ENCODE measurements around the gene ARHGEF4.
"Not testable (repeated sequence)": the region's sequence is repeated elsewhere in the genome, so short reads cannot be mapped to it uniquely, and the experiment has no call there.

The ARHGEF4 gene

DNA sequence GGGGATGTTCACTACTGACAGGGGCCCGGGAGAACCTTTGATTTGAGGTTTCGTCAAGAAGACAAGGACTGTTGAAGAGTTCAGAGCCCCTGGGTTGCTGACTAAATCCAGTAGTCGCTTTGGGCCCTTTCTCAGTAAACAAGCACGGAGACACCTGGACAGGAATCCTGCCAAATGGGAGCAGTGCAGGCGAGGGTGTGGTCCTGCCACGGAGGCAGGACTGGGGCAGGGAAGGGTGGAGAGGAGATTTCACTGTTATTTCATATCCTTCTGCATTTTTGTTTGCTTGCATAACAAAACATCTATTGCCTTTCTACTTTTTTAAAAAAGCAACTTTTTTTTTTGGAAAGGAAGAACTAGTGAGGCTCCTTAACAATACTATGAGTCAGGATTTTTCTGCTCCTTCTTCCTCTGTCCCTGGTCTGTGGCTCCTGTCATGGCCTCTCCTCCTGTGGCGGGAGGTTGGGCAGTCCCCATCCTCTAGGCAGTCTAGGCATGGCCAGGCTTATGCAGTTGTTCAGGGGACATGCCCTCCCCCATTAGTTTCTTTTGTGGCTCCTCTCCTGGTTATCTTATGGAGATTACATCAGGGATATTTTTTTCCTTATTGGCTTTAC lies 57.7 kb downstream of the ARHGEF4 start:
- H3K9me3 ChIP-seq = peaks cover 0 to 5% (median 0%) of the 10 kb centered on the region in 3 donors
- intact Hi-C loops (cut with DNase I; ENCODE audit: low total_unique reads) = no loop called here
- TF ChIP-seq CTCF (IDR thresholded peaks at IDR 0.05) = no peak
- H3K27ac ChIP-seq = no peak overlapping the region
- H3K27me3 ChIP-seq = peaks cover 0 to 5% of the 10 kb centered on the region in 2 donors
- H3K4me3 ChIP-seq = no peak overlapping the region
- no peak for DNase-seq
- no peaks in the 10 kb centered on the region for H3K36me3 ChIP-seq
- no peaks in the 10 kb centered on the region for H3K4me1 ChIP-seq

GRCh38 chr2:130896813-130897212 lies 60.1 kb downstream of the ARHGEF4 start:
- no peaks in the 10 kb centered on the region for H3K4me1 ChIP-seq
- TF ChIP-seq CTCF (IDR thresholded peaks at IDR 0.05) = no peak
- no peak for DNase-seq

GRCh38 chr2:130898553-130898952 lies 61.8 kb downstream of the ARHGEF4 start:
- DNase-seq = no peak
- Histone ChIP-seq H3K36me3 (no peaks in the 10 kb centered on the region), H3K9me3 (peaks cover 0 to 5% (median 0%) of the 10 kb centered on the region in 3 donors), H3K4me1 (no peaks in the 10 kb centered on the region), H3K27me3 (peaks cover 0 to 5% of the 10 kb centered on the region in 2 donors), H3K27ac (no peak overlapping the region), H3K4me3 (no peak overlapping the region)
- intact Hi-C loops (cut with DNase I; ENCODE audit: low total_unique reads) = no loop called here
- no peak for TF ChIP-seq CTCF (IDR thresholded peaks at IDR 0.05)

More at GRCh38 chr2:130896813-130897212, 60.1 kb downstream of the ARHGEF4 start:
- intact Hi-C loops (cut with DNase I; ENCODE audit: low total_unique reads) = no loop called here
- H3K4me3 ChIP-seq = no peak overlapping the region
- no peaks in the 10 kb centered on the region for H3K36me3 ChIP-seq
- peaks cover 0 to 5% of the 10 kb centered on the region in 2 donors for H3K27me3 ChIP-seq
- peaks cover 0 to 5% (median 0%) of the 10 kb centered on the region in 3 donors for H3K9me3 ChIP-seq
- no peak overlapping the region for H3K27ac ChIP-seq

DNA sequence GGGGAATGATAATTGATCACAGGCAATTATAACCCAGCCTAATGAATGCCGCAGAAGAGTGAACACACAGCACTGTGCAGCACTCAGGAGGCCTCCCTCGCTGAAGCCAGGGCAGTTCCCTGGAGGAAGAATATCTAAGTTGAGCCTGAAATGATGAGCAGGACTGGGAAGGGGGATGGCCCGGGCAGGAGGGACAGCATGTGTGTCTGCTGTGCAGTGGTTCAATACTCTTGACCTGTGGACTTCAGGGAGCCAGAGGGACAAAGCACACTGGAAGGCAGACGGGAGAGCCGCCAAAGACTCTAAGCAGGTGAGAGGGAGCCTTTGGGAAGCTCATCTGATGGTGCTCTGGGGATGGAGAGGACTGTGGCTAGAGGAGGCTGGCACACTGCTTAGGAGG lies 62.6 kb downstream of the ARHGEF4 start:
- intact Hi-C loops (cut with DNase I; ENCODE audit: low total_unique reads) = no loop called here
- no peaks in the 10 kb centered on the region for H3K4me1 ChIP-seq
- H3K27me3 ChIP-seq = peaks cover 0 to 5% of the 10 kb centered on the region in 2 donors
- no peak for DNase-seq
- no peak overlapping the region for H3K4me3 ChIP-seq
- no peak for TF ChIP-seq CTCF (IDR thresholded peaks at IDR 0.05)
- peaks cover 0 to 5% (median 0%) of the 10 kb centered on the region in 3 donors for H3K9me3 ChIP-seq
- H3K36me3 ChIP-seq = no peaks in the 10 kb centered on the region
- no peak overlapping the region for H3K27ac ChIP-seq

DNA sequence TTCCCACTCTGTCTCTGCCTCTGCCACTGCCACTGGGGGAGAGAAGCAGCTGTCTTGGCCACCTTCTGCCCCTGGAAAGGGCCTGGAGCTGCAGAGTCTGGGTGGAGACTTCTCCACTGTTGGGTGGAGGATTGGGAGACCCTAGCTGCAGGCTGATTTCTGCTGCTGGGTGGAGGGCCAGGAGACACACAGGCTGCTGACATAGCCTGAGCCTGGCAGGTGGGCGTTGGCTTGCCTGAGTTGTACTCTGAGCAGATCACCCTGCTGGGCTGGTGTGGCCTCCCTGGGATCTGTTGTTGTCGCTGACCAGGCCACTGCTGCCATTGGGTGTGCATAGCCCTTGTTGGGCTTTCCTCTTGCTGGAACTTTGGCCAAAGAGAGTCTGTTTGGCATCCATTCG lies 64.3 kb downstream of the ARHGEF4 start:
- Histone ChIP-seq H3K4me1 (no peaks in the 10 kb centered on the region), H3K36me3 (no peaks in the 10 kb centered on the region), H3K27me3 (peaks cover 0 to 5% of the 10 kb centered on the region in 2 donors), H3K9me3 (no peaks in the 10 kb centered on the region), H3K27ac (no peak overlapping the region), H3K4me3 (no peak overlapping the region)
- TF ChIP-seq CTCF (IDR thresholded peaks at IDR 0.05) = no peak
- DNase-seq = no peak
- intact Hi-C loops (cut with DNase I; ENCODE audit: low total_unique reads) = no loop called here

DNA sequence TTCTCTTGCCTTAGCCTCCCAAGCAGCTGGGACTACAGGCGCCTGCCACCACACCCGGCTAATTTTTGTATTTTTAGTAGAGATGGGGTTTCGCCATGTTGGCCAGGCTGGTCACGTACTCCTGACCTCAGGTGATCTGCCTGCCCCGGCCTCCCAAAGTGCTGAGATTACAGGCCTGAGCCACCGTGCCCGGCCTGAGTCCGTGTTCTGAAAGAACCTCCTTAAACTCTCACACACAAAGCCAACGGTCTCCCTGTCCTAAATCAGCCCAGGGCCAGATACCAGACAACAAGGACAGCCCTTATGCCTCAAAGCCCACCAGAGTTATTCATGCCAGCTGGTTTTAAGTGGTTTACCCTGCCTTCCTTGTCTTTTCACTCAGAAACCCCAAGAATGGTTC lies 64.9 kb downstream of the ARHGEF4 start:
- intact Hi-C loops (cut with DNase I; ENCODE audit: low total_unique reads) = not testable (repeated sequence)

More for the DNA sequence above, 64.9 kb downstream of the ARHGEF4 start:
- H3K36me3 ChIP-seq, H3K27ac ChIP-seq, H3K27me3 ChIP-seq, H3K9me3 ChIP-seq, DNase-seq, H3K4me1 ChIP-seq, H3K4me3 ChIP-seq: not testable (repeated sequence)
